ENCODE results near the gene CSGALNACT2. TPM values are rescaled to one million over a fixed set of nuclear protein-coding genes. Genes with fewer than 3 reads are reported as not detected.

The CSGALNACT2 gene
- total and polyA plus RNA-seq, 7 donors: 10.2 to 33.1 (median 18.9) TPM

- no peak for ATAC-seq
These were observed 5.1 kb upstream of the CSGALNACT2 start for GRCh38 chr10:43132867-43133787.

DNA sequence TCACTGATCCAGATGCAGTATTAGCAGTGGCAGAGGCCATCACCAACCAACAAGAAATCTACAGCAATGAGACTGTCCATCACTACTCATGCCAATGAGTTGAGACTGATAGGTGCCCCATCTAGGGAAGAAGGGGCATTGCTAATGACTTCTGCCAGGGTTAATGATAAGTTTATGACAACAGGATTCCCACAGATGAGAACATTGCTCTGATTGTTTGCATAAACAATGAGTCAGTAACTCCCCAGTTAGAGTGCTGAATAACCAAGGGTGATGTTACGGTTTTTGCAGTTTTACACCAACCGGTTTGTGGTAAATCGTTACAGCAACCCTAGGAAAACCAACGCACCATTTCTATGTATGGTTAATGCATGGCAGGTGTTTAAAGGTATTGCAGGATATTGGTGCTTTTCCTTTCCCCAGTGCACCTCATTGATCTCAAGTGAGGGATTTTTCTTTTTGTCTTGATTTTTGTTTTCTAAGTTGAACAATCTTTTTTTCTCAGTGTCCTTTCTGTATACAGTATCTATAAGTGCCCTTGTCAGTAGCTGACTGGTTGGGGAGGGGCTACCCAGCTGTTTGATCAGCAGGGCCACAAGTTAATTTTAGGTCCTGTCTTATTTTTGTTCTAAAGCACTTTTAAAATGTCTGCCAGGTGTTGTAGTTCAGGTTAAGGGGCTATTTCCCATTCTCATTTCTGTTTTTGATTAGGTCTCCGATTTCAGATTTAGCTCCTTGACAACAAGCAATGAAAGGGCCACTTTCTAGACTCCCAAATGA lies 3.9 kb upstream of the CSGALNACT2 start:
- Histone ChIP-seq H3K36me3 (ENCODE audit: insufficient read depth in 1 of 2, low read depth in 1 of 2) (no peaks in the 10 kb centered on the region), H3K27ac (no peak overlapping the region), H3K4me3 (no peak overlapping the region), H3K9me3 (no peaks in the 10 kb centered on the region), H3K4me1 (peaks cover 12% of the 10 kb centered on the region), H3K27me3 (ENCODE audit: insufficient read depth in 3 of 3, low read length in 2 of 3) (no peaks in the 10 kb centered on the region)
- ATAC-seq: no peak
- intact Hi-C loops (cut with DNase I): no loop called here
- DNase-seq: no peak
- TF ChIP-seq CTCF (IDR thresholded peaks at IDR 0.05): no peak
- WGBS, 3 donors: 89 to 93% (median 92%) methylated on average over 5 of the region's 5 CpGs

More at GRCh38 chr10:43132867-43133787, 5.1 kb upstream of the CSGALNACT2 start:
- Histone ChIP-seq H3K4me3 (no peak overlapping the region), H3K27ac (no peak overlapping the region), H3K36me3 (ENCODE audit: insufficient read depth in 1 of 2, low read depth in 1 of 2) (no peaks in the 10 kb centered on the region), H3K9me3 (no peaks in the 10 kb centered on the region), H3K27me3 (ENCODE audit: insufficient read depth in 3 of 3, low read length in 2 of 3) (no peaks in the 10 kb centered on the region), H3K4me1 (peaks cover 9% of the 10 kb centered on the region)
- 69 to 84% (median 71%) methylated on average over 3 of the region's 3 CpGs for WGBS, 3 donors
- no peak for TF ChIP-seq CTCF (IDR thresholded peaks at IDR 0.05)
- intact Hi-C loops (cut with DNase I): no loop called here
- DNase-seq: no peak

- Histone ChIP-seq H3K9me3 (no peaks in the 10 kb centered on the region), H3K36me3 (ENCODE audit: insufficient read depth in 1 of 2, low read depth in 1 of 2) (no peaks in the 10 kb centered on the region), H3K4me1 (peaks cover 15% of the 10 kb centered on the region), H3K4me3 (no peak overlapping the region), H3K27me3 (ENCODE audit: insufficient read depth in 3 of 3, low read length in 2 of 3) (no peaks in the 10 kb centered on the region), H3K27ac (no peak overlapping the region)
- no peak for DNase-seq
- intact Hi-C loops (cut with DNase I): no loop called here
- no peak for TF ChIP-seq CTCF (IDR thresholded peaks at IDR 0.05)
- 84 to 96% (median 95%) methylated on average over 5 of the region's 5 CpGs for WGBS, 3 donors
- ATAC-seq: no peak
These were observed 3.2 kb upstream of the CSGALNACT2 start for GRCh38 chr10:43135064-43135463.

- intact Hi-C loops (cut with DNase I): no loop called here
- DNase-seq: no peak
- ATAC-seq: no peak
- no peaks in the 10 kb centered on the region for H3K9me3 ChIP-seq
- peaks cover 15% of the 10 kb centered on the region for H3K4me1 ChIP-seq
- no peaks in the 10 kb centered on the region for H3K27me3 ChIP-seq (ENCODE audit: insufficient read depth in 3 of 3, low read length in 2 of 3)
- no peaks in the 10 kb centered on the region for H3K36me3 ChIP-seq (ENCODE audit: insufficient read depth in 1 of 2, low read depth in 1 of 2)
- TF ChIP-seq CTCF (IDR thresholded peaks at IDR 0.05): no peak
- 87 to 90% (median 90%) methylated on average over 2 of the region's 2 CpGs for WGBS, 3 donors
- H3K4me3 ChIP-seq: no peak overlapping the region
- H3K27ac ChIP-seq: no peak overlapping the region
These were observed 2.6 kb upstream of the CSGALNACT2 start for GRCh38 chr10:43135656-43136055.

Measured in psoas muscle (tissue), 8 donors.